Parathyroid adenoma (tissue), 2 donors: ENCODE measurements around the gene GPR17.

ENCODE experiments used
- H2AFZ ChIP-seq: fragments of 300-600 bp; sonication (generic); one replicate; pipeline ENCODE4 v1.7.0; 2017; ENCODE audit warnings: antibody characterized with exemption, mild to moderate bottlenecking
- H3K27ac ChIP-seq: fragments of 300-600 bp; sonication (generic); one replicate; pipeline ENCODE4 v1.7.0; 2017
- H3K27me3 ChIP-seq: fragments of 300-600 bp; sonication (generic); one replicate; pipeline ENCODE4 v1.7.0; 2017; ENCODE audit warnings: low read length; ENCODE audit not compliant: control insufficient read depth, insufficient read depth
- H3K36me3 ChIP-seq: fragments of 300-600 bp; sonication (generic); one replicate; pipeline ENCODE4 v1.7.0; 2017; ENCODE audit warnings: low read length; ENCODE audit not compliant: control insufficient read depth, insufficient read depth
- H3K4me1 ChIP-seq: fragments of 300-600 bp; sonication (generic); one replicate; pipeline ENCODE4 v1.7.0; 2017; ENCODE audit warnings: control low read depth
- H3K4me2 ChIP-seq: fragments of 300-600 bp; sonication (generic); one replicate; pipeline ENCODE4 v1.7.0; 2017; ENCODE audit warnings: low read length
- H3K4me3 ChIP-seq: fragments of 300-600 bp; sonication (generic); one replicate; pipeline ENCODE4 v1.7.0; 2017; ENCODE audit warnings: low read depth, low read length
- H3K79me2 ChIP-seq: fragments of 300-600 bp; sonication (generic); one replicate; pipeline ENCODE4 v1.7.0; 2017; ENCODE audit warnings: control low read depth
- H3K9ac ChIP-seq: fragments of 300-600 bp; sonication (generic); one replicate; pipeline ENCODE4 v1.7.0; 2017; ENCODE audit warnings: mild to moderate bottlenecking
- H3K9me3 ChIP-seq: fragments of 300-600 bp; sonication (generic); one replicate; pipeline ENCODE4 v1.7.0; 2017; ENCODE audit warnings: low read length; ENCODE audit not compliant: control insufficient read depth
- TF ChIP-seq, protein P1 (sequence below): fragments of 300-600 bp; sonication (generic); IDR thresholded peaks from one replicate; pipeline ENCODE4 v1.7.0; 2017; ENCODE audit warnings: antibody characterized with exemption, mild to moderate bottlenecking
- donor health status: primary hyperparathyroidism.

The GPR17 gene

DNA sequence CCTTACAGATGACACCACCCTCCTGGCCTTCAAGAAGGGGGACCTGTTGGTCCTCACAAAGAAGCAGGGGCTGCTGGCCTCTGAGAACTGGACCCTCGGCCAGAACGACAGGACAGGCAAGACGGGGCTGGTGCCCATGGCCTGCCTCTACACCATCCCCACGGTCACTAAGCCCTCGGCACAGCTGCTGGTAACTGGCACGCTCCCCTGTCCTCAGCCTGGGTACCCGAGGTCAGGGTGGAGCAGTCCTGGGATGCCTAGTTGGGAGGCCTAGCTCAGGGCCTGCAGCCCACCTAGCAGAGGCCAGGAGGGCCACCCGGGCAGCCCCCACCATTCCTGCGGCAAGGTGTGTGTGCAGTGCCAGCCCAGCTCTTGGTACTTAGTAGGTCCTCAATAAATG is 16.3 kb upstream of the GPR17 start:
- Histone ChIP-seq H3K9me3 (no peaks in the 10 kb centered on the region), H3K9ac (no peak overlapping the region), H3K27ac (no peak overlapping the region), H2AFZ (no peak overlapping the region), H3K4me3 (no peak overlapping the region), H3K27me3 (no peaks in the 10 kb centered on the region), H3K4me1 (no peaks in the 10 kb centered on the region), H3K36me3 (no peaks in the 10 kb centered on the region), H3K79me2 (no peaks in the 10 kb centered on the region), H3K4me2 (no peak overlapping the region)
- TF ChIP-seq, protein P1, sequence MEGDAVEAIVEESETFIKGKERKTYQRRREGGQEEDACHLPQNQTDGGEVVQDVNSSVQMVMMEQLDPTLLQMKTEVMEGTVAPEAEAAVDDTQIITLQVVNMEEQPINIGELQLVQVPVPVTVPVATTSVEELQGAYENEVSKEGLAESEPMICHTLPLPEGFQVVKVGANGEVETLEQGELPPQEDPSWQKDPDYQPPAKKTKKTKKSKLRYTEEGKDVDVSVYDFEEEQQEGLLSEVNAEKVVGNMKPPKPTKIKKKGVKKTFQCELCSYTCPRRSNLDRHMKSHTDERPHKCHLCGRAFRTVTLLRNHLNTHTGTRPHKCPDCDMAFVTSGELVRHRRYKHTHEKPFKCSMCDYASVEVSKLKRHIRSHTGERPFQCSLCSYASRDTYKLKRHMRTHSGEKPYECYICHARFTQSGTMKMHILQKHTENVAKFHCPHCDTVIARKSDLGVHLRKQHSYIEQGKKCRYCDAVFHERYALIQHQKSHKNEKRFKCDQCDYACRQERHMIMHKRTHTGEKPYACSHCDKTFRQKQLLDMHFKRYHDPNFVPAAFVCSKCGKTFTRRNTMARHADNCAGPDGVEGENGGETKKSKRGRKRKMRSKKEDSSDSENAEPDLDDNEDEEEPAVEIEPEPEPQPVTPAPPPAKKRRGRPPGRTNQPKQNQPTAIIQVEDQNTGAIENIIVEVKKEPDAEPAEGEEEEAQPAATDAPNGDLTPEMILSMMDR: no peak

DNA sequence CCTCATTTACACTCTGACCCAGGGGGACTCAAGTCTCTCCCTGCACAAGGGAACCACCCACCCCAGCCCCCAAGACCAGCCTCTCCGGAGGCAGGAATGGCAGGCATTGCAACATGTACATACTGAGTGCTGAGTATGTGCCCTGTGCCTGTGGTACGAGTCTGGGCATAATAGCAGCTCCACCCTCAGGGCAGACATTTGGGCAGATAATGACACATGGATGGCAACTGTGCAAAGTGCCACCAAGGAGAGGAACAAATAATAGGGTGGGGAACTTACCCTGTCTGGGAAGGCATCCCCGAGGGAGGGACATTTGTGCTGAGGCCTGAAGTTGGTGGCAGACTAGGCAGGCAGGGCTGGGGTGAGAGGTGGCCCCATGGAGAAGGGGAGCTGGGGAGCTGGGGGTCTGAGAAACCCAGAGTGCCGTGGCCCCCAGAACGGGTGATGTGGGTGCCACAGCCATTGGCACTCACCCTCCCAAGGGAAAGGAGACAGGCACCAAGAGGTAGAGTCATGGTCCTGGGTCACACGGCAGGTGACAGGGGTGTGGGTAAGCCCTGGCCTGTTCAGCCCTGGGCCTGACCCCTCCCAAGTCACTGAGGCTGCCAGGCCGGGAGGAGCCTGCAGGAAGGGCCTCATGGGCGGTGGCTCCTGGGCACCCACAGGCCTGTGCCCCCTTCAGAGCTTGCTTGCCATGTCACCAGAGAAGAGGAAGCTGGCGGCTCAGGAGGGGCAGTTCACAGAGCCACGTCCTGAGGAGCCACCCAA is 15.7 kb upstream of the GPR17 start:
- no peak overlapping the region for H3K4me2 ChIP-seq

DNA sequence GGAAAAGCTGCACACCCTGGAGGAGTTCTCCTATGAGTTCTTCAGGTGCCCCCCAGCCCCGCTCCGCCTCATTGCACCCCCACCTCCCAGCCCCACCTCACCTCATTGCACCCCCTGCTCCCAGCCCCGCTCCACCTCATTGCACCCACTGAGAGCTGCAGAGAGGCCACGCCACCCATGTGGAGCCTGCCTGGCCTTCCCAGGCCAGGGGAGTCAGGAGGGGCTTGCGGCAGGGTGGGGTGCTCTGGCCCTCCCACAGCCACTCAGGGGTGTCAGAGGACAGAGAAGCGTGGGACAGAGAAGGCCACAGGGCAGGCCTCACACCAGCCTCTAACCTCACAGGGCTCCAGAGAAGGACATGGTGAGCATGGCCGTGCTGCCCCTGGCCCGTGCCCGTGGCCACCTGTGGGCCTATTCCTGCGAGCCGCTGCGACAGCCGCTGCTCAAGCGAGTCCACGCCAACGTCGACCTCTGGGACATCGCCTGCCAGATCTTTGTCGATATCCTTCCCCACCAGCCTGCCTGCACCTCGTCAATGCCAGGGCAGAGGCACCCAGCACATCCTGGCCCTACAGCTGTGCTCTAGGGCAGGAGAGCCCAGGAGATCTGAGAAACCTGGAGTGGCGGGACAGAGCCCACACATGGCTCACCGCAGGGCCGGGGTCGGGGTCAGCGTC is 15.0 kb upstream of the GPR17 start:
- H3K27me3 ChIP-seq: no peaks in the 10 kb centered on the region
- no peak overlapping the region for H3K4me2 ChIP-seq
- TF ChIP-seq, protein P1: no peak
- H3K79me2 ChIP-seq: no peaks in the 10 kb centered on the region
- H3K36me3 ChIP-seq: no peaks in the 10 kb centered on the region
- H3K4me1 ChIP-seq: no peaks in the 10 kb centered on the region
- H3K27ac ChIP-seq: no peak overlapping the region
- H2AFZ ChIP-seq: no peak overlapping the region
- H3K4me3 ChIP-seq: no peak overlapping the region
- H3K9ac ChIP-seq: no peak overlapping the region
- H3K9me3 ChIP-seq: no peaks in the 10 kb centered on the region

More for the DNA sequence above, 15.7 kb upstream of the GPR17 start:
- TF ChIP-seq, protein P1: no peak
- Histone ChIP-seq H3K27ac (no peak overlapping the region), H3K27me3 (no peaks in the 10 kb centered on the region), H2AFZ (no peak overlapping the region), H3K36me3 (no peaks in the 10 kb centered on the region), H3K4me1 (no peaks in the 10 kb centered on the region), H3K9ac (no peak overlapping the region), H3K79me2 (no peaks in the 10 kb centered on the region), H3K4me3 (no peak overlapping the region), H3K9me3 (no peaks in the 10 kb centered on the region)

DNA sequence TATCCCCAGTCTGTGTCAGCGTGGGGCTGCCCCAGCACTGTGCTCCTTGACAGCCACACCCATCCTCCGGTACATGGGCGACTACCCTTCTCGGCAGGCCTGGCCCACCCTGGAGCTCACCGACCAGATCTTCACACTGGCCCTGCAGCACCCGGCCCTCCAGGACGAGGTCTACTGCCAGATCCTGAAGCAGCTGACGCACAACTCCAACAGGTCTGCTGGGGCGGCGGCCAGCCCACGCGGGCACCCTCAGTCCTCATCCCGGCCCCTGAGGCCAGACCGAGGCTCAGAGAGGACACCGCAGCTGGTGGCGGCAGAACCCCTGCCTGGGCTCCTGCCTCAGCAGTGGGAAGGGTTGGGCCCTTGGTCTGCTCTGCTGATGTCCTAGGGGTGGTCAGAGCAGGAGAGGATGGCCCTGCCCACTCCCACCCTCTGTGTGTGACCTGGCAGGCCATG is 14.4 kb upstream of the GPR17 start:
- Histone ChIP-seq H2AFZ (no peak overlapping the region), H3K27me3 (no peaks in the 10 kb centered on the region), H3K27ac (no peak overlapping the region), H3K36me3 (no peaks in the 10 kb centered on the region), H3K4me3 (no peak overlapping the region), H3K9ac (no peak overlapping the region), H3K79me2 (no peaks in the 10 kb centered on the region), H3K4me2 (no peak overlapping the region), H3K9me3 (no peaks in the 10 kb centered on the region), H3K4me1 (no peaks in the 10 kb centered on the region)
- TF ChIP-seq, protein P1: no peak
